Activated CD4-positive, alpha-beta memory T cell treated with anti-CD3 and anti-CD28 coated beads for 36 hours (primary cell): Measurements from ENCODE around the gene PTGFR. TPM values are rescaled to one million over a fixed set of nuclear protein-coding genes. Genes with fewer than 3 reads are reported as not detected.

ENCODE experiments used
- CTCF ChIA-PET: fragments of 350-600 bp; sonication (Branson Sonifier 250); formaldehyde crosslinking; loops from one replicate; lab custom pipeline; 2021; ENCODE audit warnings: antibody characterized with exemption, inconsistent platforms; lab: Charles Lee
- POLR2A ChIA-PET: fragments of 350-600 bp; sonication (Branson Sonifier 250); formaldehyde crosslinking; loops from one replicate; lab custom pipeline; 2021; ENCODE audit warnings: antibody characterized with exemption; lab: Charles Lee
- DNase-seq: peaks from one replicate; pipeline ENCODE4 v3.0.0-alpha.2; 2020
- H3K27ac Mint-ChIP-seq: one replicate; pipeline ENCODE4 v1.8.0; 2021; ENCODE audit warnings: mixed read lengths
- H3K27me3 Mint-ChIP-seq: one replicate; pipeline ENCODE4 v1.8.0; 2021; ENCODE audit warnings: mixed read lengths
- H3K36me3 Mint-ChIP-seq: one replicate; pipeline ENCODE4 v1.8.0; 2021; ENCODE audit warnings: mixed read lengths
- H3K4me1 Mint-ChIP-seq: one replicate; pipeline ENCODE4 v1.8.0; 2021; ENCODE audit warnings: low read depth, mixed read lengths
- H3K4me3 Mint-ChIP-seq: one replicate; pipeline ENCODE4 v1.8.0; 2021; ENCODE audit warnings: mild to moderate bottlenecking, mixed read lengths
- H3K9me3 Mint-ChIP-seq: one replicate; pipeline ENCODE4 v1.8.0; 2021; ENCODE audit warnings: mixed read lengths
- intact Hi-C: fragments of 100-400 bp; cut with micrococcal nuclease; formaldehyde crosslinking; loops from one replicate; pipeline ENCODE4 v1.15.1; 2023
- total RNA-seq, 2 experiments: library from RNA; stranded (reverse); gene quantifications; one replicate each; pipeline ENCODE4 v1.2.3, GENCODE V29; 2021

The PTGFR gene, protein sequence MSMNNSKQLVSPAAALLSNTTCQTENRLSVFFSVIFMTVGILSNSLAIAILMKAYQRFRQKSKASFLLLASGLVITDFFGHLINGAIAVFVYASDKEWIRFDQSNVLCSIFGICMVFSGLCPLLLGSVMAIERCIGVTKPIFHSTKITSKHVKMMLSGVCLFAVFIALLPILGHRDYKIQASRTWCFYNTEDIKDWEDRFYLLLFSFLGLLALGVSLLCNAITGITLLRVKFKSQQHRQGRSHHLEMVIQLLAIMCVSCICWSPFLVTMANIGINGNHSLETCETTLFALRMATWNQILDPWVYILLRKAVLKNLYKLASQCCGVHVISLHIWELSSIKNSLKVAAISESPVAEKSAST
- total RNA-seq, result not detected

DNA sequence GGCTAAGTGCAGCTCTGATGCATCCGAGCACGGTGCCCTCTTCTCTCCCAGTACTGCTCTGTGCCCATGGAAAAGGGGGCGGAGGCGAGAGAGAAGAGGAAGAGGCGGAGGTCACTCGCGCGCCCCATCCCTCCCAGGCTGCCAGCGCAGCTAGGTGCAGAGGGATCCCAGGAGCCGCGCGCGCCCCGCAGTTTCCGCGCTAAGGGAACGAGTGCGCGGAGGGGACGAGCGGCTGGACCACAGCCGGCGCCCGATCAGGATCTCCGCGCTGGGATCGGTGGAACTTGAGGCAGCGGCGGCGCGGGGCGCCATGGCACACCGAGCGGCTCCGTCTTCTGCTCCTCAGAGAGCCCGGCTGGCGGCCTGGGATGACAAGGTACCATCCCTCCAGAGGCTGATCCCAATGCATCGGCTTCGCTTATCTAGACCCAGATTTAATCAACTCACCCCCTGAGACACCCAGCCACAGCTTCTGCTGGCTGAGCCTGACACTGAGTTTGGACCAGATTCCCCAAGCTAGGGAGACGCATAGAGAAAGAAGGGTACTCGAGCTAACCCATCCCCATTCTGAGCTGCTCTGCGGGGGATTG lies at the start of gene PTGFR:
Gene PTGFR (plus strand): TSS at position 114 of the 590 bp plus-strand sequence. CDS start 1,770 bp downstream, outside the sequence.
- DNase-seq, result no peak
- Mint-ChIP-seq H3K4me1 (peaks cover 3% of the 10 kb centered on the region), H3K9me3 (no peaks in the 10 kb centered on the region), H3K27ac (no peak within 1 kb of the TSS), H3K27me3 (peaks cover 25% of the 10 kb centered on the region), H3K4me3 (no peak within 1 kb of the TSS), H3K36me3 (no peaks in the 10 kb centered on the region)
- ChIA-PET POLR2A (interaction anchor here (0.5 to 0.6 kb wide), 2 partner anchors 10 to 344 kb away, joined by 4 to 5 read pairs; no protein-coding TSS in a partner anchor), CTCF (no interaction called here)
- intact Hi-C loops, result no loop called here

DNA sequence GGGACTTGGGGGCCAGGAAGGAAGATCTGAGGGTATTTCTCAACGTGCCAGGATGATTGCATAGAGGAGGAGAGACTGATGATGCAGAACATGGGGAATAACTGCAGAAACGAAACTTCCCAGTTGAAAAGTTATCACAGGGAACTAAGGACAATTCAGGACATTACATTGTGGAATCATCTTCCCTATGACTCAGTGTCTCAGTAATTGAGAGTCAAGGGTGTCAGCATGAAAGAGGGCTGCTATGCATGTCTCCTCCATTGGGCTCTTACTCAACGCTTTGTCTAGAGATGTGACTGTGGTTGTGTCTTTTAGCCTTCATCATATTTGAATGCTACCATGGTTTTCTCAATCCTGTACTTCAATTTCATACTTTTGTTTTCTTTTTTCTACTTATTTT lies 48.9 kb upstream of the PTGFR start:
- no peaks in the 10 kb centered on the region for H3K4me1 Mint-ChIP-seq
- intact Hi-C loops, result no loop called here
- no peak overlapping the region for H3K4me3 Mint-ChIP-seq
- POLR2A ChIA-PET, result no interaction called here
- H3K27ac Mint-ChIP-seq, result no peak overlapping the region
- CTCF ChIA-PET, result no interaction called here
- peaks cover 5% of the 10 kb centered on the region for H3K9me3 Mint-ChIP-seq
- H3K27me3 Mint-ChIP-seq, result no peaks in the 10 kb centered on the region
- DNase-seq, result no peak
- H3K36me3 Mint-ChIP-seq, result no peaks in the 10 kb centered on the region

DNA sequence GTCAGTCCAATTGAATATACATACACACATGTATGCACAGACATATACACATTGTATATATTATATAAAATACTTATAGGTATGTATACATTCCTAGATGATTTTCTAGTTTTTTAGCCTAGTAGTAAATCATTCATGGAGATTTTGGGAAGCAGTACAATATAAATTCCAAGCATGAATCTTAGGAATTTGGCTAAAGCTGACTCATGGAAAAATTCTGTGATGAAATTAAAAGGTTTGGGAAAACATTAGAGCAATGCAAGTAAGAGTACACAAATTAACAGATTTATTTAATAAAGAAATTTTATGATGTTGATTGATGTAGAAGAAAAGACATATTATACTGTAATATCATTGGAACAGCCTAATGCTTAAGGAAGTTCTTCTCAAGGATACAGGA lies 43.7 kb upstream of the PTGFR start:
- H3K4me3 Mint-ChIP-seq, result no peak overlapping the region
- POLR2A ChIA-PET, result no interaction called here
- H3K36me3 Mint-ChIP-seq, result no peaks in the 10 kb centered on the region
- DNase-seq, result no peak
- H3K27ac Mint-ChIP-seq, result no peak overlapping the region
- intact Hi-C loops, result no loop called here
- no peaks in the 10 kb centered on the region for H3K9me3 Mint-ChIP-seq
- CTCF ChIA-PET, result no interaction called here
- H3K4me1 Mint-ChIP-seq, result no peaks in the 10 kb centered on the region
- no peaks in the 10 kb centered on the region for H3K27me3 Mint-ChIP-seq

DNA sequence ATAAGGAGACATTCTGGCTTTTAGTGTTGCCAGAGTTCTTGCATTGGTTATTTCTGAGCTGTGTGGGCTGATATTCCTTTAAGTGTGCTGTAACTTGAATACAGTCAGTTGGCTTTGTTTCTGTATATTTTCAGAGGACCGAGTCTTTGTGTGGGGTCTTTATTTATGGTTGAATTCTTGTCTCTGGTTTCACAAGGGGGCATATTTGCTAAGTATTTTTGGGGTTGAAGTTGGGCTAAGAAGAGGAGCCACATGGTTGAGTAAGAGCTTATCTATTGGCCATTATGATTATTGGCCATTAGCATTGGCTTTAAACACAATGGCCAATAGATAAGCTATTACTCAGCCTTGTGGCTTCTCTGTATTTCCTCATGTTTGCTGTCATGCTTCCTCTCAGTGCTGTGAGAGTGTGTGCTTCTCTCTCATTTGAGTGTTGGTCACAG lies 26.3 kb upstream of the PTGFR start:
- DNase-seq, result no peak
- Mint-ChIP-seq H3K4me3 (no peak overlapping the region), H3K27ac (no peak overlapping the region), H3K9me3 (peaks cover 20% of the 10 kb centered on the region), H3K4me1 (no peaks in the 10 kb centered on the region), H3K27me3 (no peaks in the 10 kb centered on the region), H3K36me3 (no peaks in the 10 kb centered on the region)
- POLR2A ChIA-PET, result no interaction called here
- CTCF ChIA-PET, result no interaction called here
- intact Hi-C loops, result no loop called here

DNA sequence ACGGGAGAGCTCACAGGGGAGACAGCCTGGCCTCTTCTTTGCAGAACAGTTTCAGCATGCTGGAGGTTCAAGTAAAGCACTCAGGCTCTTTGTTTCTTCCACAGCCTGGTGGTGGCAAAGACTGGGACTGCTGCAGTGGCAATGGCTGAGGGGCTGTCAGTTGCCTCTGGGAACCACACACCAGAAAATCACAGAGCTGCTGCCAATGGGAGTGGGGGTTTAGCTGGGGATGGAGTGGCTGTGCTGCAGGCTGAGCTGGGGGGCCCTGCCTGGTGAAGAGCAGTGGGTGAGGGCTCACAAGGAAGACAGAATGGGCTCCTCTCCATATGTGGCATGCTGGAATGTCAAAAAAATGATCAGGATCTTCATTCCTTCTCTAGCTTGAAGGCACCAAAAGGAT lies 25.6 kb upstream of the PTGFR start:
- CTCF ChIA-PET, result no interaction called here
- H3K9me3 Mint-ChIP-seq, result peaks cover 20% of the 10 kb centered on the region
- H3K27ac Mint-ChIP-seq, result no peak overlapping the region
- intact Hi-C loops, result no loop called here
- no peaks in the 10 kb centered on the region for H3K4me1 Mint-ChIP-seq
- POLR2A ChIA-PET, result no interaction called here
- H3K4me3 Mint-ChIP-seq, result no peak overlapping the region
- H3K27me3 Mint-ChIP-seq, result no peaks in the 10 kb centered on the region
- no peaks in the 10 kb centered on the region for H3K36me3 Mint-ChIP-seq
- DNase-seq, result no peak

DNA sequence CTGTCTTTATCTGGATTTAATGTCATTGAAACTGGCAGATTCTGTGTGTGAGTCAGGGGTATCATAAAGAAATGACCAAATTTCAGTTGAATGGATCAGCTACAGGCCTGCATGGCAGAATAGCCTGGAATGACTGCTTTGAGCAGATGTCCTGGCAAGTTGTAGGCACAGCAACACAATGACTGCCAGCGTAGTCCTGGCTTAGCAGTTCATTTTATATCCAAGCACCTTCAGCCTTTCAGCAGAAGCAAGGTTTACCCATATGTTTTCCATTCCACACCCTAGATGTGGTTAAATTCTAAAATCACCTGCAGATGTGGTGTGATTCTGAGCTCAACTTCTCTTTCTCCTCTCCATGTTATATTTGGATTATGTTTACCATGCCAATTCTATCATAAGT lies 22.3 kb upstream of the PTGFR start:
- CTCF ChIA-PET, result no interaction called here
- intact Hi-C loops, result no loop called here
- POLR2A ChIA-PET, result no interaction called here
- Mint-ChIP-seq H3K36me3 (no peaks in the 10 kb centered on the region), H3K27me3 (no peaks in the 10 kb centered on the region), H3K27ac (no peak overlapping the region), H3K4me3 (no peak overlapping the region), H3K4me1 (no peaks in the 10 kb centered on the region), H3K9me3 (no peaks in the 10 kb centered on the region)
- DNase-seq, result no peak

DNA sequence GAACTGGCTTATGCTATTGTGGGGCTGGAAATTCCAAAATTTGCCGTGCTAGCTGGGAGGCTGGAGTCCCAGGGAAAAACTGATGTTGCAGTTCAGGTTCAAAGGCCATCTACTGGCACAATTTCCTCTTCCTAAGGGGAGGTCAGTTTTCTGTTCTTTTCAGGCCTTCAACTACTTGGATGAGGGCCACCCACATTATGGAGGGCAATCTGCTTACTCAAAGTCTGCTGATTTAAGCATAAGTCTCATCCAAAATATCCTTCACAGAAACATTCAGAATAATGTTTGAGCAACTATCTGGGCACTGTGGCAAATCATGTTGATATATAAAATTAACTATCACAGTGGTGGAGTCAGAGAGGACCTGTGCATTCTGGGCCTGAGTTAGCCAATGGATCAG lies 21.2 kb upstream of the PTGFR start:
- Mint-ChIP-seq H3K27me3 (no peaks in the 10 kb centered on the region), H3K36me3 (no peaks in the 10 kb centered on the region), H3K4me1 (no peaks in the 10 kb centered on the region), H3K27ac (no peak overlapping the region), H3K9me3 (no peaks in the 10 kb centered on the region), H3K4me3 (no peak overlapping the region)
- CTCF ChIA-PET, result no interaction called here
- DNase-seq, result no peak
- intact Hi-C loops, result no loop called here
- POLR2A ChIA-PET, result no interaction called here

DNA sequence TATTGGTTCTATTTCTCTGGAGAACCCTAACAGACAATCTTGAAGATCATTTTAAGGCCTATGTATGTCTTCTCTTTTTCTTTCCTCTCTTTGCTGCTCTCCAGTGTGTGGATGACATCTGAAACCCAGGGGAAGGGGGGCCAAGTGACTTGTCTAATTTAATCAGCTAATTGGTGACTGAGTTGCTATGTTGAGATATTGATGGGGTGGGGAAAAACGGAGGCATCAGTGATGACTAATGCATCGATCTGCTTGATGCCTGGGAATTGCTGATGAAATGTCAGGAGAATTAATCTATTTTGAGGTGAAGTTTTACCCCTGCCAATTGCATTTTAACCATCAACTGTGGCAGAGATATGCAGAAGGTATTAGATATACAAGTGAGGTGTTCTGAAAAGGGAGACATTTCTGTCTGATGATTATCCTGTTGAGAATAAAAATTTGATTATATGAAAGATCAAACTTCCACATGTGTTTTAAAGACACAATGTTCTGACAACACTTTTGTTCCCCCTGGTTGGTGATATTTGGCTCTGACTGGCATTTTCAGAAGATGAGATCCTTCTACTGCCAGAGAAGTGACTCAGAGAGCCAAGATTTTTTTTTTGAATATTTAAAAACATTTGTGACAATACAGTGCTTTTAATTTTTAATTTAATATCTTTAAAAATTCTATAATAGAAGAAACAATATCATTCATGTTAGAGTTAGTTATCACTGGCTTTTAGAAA lies 18.7 kb upstream of the PTGFR start:
- Mint-ChIP-seq H3K4me1 (no peaks in the 10 kb centered on the region), H3K36me3 (no peaks in the 10 kb centered on the region), H3K9me3 (no peaks in the 10 kb centered on the region), H3K27ac (no peak overlapping the region), H3K4me3 (no peak overlapping the region), H3K27me3 (no peaks in the 10 kb centered on the region)
- intact Hi-C loops, result no loop called here
- no peak for DNase-seq
- ChIA-PET CTCF (no interaction called here), POLR2A (no interaction called here)

DNA sequence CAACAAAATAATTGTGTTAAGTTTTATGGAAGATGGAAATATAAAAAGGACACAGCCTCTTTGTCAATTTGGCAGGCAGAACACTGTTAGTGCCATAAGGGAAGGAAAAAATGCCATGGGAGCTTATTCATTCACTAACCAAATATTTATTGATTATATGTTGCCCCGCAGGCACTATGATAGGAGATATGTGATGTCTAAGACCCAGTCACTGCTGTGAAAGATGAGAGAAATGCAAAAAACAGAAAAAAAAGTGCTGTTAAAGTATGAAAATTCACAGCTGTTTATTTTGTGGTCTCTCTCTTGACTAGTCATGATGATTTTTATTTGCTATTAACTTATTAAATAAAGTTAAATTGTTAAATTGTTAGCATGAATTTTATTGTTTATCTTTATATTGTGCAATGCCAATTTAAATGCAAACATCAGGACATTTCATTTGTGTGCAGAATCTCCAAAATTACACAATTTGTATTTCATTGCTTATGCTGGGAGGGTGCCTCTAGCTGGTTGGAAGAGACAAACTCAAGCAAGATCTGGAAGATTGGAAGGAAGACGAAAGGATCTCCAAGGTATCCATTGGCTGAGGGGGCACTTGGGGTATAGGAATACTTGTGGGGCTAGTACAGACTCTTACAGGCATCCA lies 17.8 kb upstream of the PTGFR start:
- DNase-seq, result no peak
- Mint-ChIP-seq H3K9me3 (no peaks in the 10 kb centered on the region), H3K27me3 (no peaks in the 10 kb centered on the region), H3K4me3 (no peak overlapping the region), H3K36me3 (no peaks in the 10 kb centered on the region), H3K27ac (no peak overlapping the region), H3K4me1 (no peaks in the 10 kb centered on the region)
- ChIA-PET CTCF (no interaction called here), POLR2A (no interaction called here)
- intact Hi-C loops, result no loop called here

DNA sequence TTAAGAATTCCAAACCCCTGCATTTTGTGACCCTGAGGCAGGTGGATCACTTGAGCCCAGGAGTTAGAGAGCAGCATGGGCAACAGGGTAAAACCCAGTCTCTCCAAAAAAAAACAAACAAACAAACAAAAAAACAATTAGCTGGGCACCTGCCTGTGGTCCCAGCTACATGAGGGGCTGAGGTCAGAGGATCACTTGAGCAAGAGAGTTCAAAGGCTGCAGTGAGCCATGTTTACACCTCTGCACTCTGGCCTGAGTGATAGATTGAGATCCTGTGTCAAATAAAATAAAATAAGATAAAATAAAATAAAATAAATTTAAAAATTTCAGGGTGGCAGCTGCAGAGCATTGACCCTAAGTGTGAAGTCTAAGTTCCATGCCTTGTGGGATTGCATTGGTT lies 16.7 kb upstream of the PTGFR start:
- no peak for DNase-seq
- Mint-ChIP-seq H3K9me3 (no peaks in the 10 kb centered on the region), H3K27ac (no peak overlapping the region), H3K4me1 (no peaks in the 10 kb centered on the region), H3K27me3 (no peaks in the 10 kb centered on the region), H3K4me3 (no peak overlapping the region), H3K36me3 (no peaks in the 10 kb centered on the region)
- intact Hi-C loops, result no loop called here
- CTCF ChIA-PET, result no interaction called here
- POLR2A ChIA-PET, result no interaction called here

DNA sequence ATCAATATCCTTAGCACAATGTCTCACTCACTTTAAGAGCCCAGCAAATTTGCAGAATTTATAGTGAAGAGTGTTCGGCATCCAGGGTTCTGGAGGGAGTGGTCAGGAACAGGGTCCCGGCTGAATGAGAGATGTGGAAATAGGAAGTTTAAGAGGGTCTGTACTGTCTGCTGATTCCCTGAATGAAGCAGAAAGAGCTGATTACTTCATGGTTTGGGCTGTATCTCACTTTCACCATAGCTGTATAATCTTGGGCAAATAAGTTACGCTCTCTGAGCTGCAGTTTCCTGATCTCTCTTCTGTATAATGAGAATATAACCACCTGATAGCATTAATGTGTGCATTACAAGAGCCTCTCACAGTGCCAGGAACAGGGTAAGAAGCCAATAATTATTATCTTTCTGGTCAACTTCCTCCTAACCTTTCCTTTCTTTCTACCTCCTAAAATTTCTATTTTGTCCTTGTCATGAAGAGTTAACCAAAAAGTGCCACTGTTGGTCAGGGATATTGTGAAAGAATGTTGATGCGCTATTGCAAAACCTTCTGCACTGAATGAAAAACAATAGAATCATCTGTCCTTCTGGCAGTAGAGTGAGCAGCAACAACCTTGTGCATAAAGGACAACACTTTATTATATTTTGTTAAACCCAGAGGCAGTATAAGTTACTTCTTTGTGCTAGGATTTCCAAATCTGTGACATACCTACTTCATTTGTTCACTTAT lies 14.7 kb upstream of the PTGFR start:
- no peaks in the 10 kb centered on the region for H3K36me3 Mint-ChIP-seq
- H3K4me1 Mint-ChIP-seq, result no peaks in the 10 kb centered on the region

DNA sequence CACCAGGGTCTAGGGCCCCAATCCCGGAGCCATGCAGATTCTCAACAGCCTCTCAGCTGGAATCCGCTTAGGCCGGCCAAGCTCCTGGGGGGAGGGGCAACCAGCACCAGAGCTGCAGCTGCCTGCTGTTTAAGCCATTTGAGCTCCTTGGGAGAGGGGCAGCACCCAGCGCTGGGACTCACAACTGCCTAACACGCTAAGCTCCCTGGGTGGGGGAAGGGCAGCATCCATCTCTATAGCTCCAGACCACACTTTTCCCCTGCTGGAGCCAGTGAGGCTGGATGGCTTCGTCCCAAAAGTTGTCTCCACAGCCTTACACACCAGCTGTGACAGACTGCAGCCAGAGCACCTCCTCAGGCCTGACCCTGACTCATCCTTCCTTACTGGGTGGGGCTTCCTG lies 6.9 kb upstream of the PTGFR start:
- H3K27me3 Mint-ChIP-seq, result peaks cover 2% of the 10 kb centered on the region
- POLR2A ChIA-PET, result no interaction called here
- no peak overlapping the region for H3K4me3 Mint-ChIP-seq
- DNase-seq, result no peak
- no peaks in the 10 kb centered on the region for H3K36me3 Mint-ChIP-seq
- intact Hi-C loops, result no loop called here
- no peak overlapping the region for H3K27ac Mint-ChIP-seq
- H3K4me1 Mint-ChIP-seq, result no peaks in the 10 kb centered on the region
- H3K9me3 Mint-ChIP-seq, result no peaks in the 10 kb centered on the region
- CTCF ChIA-PET, result no interaction called here

More for the DNA sequence above, 14.7 kb upstream of the PTGFR start:
- H3K27ac Mint-ChIP-seq, result no peak overlapping the region
- no peak for DNase-seq
- H3K4me3 Mint-ChIP-seq, result no peak overlapping the region
- intact Hi-C loops, result no loop called here
- no peaks in the 10 kb centered on the region for H3K27me3 Mint-ChIP-seq
- CTCF ChIA-PET, result no interaction called here
- H3K9me3 Mint-ChIP-seq, result no peaks in the 10 kb centered on the region
- POLR2A ChIA-PET, result no interaction called here
